GM18951 (cell line): ENCODE data around the gene EIF4G1.
A peak's percentile ranks its signal among the peaks of the same experiment; 100 is the strongest.
"Not testable (repeated sequence)": the region's sequence is repeated elsewhere in the genome, so short reads cannot be mapped to it uniquely, and the experiment has no call there.

Experiments
- POLR2A ChIP-seq: IDR thresholded peaks from 4 replicates; pipeline ENCODE4 v1.6.1; 2011; ENCODE audit warnings: mild to moderate bottlenecking; ENCODE audit not compliant: insufficient read length, insufficient read depth; ENCODE audit errors: extremely low read depth
- in situ Hi-C: fragments of 300-500 bp; cut with MboI; formaldehyde crosslinking; loops from one replicate; pipeline ENCODE4 v1.12.0; 2022; ENCODE audit warnings: low sequenced_read_pairs, mixed read lengths, inconsistent platforms; ENCODE audit not compliant: unreplicated experiment

EIF4G1 gene

DNA sequence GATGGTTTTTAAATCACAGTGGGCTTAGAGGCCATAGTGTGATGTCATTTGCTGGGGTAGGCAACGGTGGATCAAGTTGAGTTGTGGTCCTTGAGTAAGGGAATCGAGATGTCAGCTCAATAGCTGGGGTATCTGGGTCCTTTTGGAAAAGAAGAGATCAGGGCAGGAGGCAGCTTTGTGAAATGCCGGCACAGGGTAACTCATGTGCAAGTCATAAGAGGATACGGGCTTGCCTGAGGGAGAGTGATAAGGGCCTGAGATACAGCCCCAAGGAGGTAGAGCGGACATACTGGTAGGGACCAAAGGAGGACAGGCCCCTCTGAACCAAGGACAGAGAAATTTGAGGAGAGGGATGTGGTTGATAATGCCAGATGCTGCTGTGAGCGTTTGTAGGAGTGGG is 18.8 kb downstream of the EIF4G1 start:
- no peak for TF ChIP-seq POLR2A
- in situ Hi-C loops, result no loop called here

DNA sequence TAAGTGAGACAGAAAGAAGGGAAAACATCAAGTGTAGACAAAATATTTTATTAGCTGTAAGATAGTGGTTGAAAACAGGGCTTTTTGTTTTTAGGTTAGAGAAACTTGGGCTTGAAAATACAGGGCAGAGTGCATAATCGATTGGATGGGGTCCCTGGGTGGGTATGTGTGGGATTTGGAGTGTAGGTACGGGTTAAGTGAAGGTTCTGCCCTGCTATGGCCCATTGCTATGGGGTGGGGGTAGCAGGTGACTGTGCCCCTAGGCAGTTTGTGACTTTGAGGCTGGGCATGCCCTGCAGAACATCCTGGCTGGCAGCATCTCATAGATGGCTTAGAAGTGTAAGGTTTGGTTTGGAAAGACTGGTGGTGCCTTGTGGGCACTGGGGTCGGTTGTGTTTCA is 19.3 kb downstream of the EIF4G1 start:
- in situ Hi-C loops, result no loop called here
- TF ChIP-seq POLR2A, result no peak

DNA sequence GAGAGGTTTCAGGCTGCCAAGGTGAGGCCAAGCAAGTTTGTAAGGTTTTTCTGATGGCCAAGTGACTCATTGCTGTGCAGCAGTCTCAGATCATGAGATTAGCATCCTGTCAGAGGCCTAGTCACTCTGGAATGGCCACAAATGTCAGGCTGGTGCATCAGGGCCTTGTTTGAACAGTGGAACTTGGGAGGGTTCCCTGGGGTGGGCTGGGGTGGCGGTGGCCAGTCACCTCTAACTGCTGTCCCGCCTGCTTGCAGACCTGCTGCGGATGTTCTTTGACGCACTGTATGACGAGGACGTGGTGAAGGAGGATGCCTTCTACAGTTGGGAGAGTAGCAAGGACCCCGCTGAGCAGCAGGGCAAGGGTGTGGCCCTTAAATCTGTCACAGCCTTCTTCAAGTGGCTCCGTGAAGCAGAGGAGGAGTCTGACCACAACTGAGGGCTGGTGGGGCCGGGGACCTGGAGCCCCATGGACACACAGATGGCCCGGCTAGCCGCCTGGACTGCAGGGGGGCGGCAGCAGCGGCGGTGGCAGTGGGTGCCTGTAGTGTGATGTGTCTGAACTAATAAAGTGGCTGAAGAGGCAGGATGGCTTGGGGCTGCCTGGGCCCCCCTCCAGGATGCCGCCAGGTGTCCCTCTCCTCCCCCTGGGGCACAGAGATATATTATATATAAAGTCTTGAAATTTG is 20.2 kb downstream of the EIF4G1 start:
- in situ Hi-C loops, result no loop called here
- no peak for TF ChIP-seq POLR2A

DNA sequence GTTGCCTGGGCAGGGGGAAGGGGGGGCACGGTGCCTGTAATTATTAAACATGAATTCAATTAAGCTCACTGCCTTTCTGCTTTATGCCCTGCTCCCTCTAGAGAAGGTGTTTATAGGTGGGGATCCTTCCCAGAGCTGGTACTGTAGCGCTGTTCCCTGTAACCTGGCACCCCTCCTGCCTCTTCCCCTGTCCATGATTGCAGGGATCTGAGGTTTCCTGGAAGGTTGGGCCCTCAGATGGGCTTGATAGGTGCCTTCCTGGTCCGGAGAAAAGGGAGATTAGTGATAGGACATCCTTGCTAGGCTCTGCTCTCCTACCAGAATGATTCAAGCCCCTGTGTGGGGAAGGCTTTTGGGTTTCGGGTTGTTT is 20.9 kb downstream of the EIF4G1 start:
- no peak for TF ChIP-seq POLR2A
- in situ Hi-C loops, result no loop called here

DNA sequence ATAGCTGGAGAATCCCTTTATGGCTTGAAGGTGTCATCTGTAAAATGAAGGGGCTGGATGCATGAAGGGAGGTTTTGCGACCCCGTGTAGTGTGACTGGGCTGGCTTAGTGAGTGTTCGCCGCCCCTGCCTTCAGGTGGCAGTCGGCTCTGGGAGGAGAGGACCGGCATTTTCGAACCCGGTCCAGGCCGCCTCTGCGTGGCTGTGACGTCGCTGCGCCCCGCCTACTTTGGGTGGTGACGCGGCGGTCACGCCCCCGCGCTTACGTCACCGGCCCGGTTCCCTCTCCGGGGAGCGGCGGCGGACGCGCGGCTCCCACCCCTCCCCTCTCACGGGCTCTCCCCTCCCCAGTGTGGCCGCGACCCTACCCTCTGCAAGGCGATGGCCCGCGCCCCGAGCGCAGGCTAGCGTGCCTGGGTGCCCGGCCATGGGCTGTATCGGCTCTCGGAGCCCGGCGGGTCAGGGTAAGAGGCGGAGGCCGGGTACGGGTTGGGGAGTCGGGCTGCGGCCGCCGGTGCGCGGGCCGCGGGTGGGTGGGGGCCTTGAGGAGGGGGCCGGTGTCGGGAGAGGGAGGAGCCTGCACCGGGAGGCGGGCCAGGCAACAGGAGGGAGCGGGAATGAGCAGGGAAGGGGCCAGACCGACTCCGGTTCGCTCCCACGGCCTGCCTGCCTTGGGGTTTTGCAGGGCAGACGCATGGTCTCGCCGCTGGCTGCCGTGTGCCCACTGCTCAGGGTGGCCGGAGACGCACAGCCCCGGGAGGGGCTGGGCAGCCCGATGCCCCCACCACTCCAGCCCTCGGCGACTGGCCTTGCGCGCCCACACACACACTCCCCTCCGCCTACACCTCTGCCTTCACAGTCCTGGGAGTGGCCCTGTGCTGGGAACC is 21.5 kb downstream of the EIF4G1 start:
- TF ChIP-seq POLR2A, result peak; percentile 52
- in situ Hi-C loops, result no loop called here

DNA sequence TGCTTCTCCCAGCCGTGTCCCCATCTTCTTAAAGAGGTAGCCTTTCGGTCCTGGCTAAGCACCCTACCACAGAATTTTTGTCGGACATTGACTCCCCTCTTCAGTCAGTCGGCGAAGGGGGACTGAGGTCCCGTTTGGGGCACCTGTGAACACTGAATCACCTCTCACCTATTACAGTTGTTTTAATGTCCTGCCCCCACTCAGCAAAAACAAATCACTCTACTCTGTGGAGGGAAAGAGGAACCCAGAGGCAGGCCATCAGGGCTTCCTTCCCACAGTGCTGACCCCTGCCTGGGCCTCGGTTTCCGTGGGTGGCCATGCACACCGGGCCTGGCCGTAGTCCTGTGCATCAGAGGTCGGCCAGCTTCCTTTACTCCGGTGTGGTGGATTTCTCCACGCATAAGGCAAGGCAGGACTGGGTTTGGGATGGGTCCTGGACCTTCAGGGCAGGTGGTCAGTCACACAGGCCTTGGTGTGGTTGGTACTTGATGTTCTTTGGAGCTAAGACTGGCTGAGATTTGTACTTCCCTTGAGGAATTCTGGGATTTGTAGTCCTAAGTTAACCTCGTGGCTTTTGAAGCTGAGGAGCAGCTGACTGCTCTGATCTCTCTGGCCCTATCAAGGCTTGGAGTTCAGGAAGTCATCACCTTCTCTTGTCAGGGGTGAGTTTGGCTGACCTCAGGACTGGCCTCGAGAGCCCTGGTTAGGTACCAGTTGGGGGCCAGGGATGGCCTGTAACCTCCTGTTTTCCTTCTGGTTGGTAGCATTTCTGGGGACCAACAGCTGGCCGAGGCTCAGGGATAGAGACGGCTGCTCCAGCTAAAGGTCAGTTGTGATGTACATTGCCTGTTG is 22.4 kb downstream of the EIF4G1 start:
- TF ChIP-seq POLR2A, result no peak
- in situ Hi-C loops, result no loop called here

DNA sequence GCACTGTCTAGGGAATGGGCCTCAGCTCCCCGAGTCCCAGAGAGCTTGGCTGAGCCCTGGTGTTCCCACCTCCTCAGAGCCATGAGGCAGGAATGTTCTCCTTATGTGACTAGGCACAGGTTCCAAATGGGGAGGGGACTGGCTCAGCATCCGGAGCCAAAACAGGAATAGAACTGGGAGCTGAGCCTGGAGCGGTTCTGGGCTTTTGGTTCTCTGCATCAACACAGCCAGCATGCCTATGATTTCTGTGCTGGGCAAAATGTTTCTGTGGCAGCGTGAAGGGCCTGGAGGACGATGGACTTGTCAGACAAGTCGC is 23.0 kb downstream of the EIF4G1 start, which contains the start of gene FAM131A:
Gene FAM131A, plus strand, starts transcription at position 202 of the 316 bp plus-strand sequence. Its CDS starts 31 bp downstream, at position 233.
- in situ Hi-C loops, result no loop called here
- TF ChIP-seq POLR2A, result no peak

DNA sequence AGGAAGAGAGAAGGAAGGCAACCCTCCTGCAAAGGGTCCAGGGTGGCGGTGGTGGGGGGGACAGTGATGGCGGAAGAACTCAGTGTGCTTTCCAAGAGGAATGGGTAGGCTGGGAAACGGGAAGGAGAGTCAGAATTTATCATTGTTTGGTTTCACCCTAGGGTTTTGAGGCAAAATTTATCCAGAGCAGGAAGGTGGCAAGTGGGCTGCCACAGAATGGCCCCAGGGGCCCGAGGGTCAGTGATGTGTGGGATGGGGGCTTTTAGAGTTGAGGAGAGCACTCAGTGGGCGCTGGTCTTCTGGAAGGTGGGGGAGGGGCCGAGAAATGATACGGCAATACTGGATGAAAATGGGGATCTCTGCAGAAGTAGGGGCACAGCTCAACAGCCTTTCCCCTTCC is 23.6 kb downstream of the EIF4G1 start:
- in situ Hi-C loops, result no loop called here
- no peak for TF ChIP-seq POLR2A

DNA sequence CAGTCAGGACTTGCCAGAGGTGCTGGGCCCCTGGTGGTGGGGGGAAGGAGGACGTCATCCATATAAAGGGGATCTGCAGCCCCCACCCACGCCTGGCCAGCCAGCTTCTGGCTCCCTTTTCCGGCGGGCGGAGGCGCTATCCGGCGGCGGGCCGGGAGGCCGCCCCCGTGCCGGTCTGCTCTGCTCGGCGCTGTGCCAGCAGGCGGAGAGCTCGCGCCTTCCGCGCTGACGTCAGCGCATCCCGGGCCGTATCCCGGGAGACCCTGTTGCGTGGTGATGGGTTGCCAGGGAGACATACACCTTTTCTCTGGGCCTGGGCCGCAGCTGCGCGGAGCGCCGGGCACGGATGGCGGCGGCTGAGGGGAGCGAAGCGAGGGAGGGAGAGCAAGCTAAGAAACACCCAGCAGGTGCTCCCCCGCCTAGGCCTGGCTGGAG is 24.1 kb downstream of the EIF4G1 start:
- in situ Hi-C loops, result no loop called here
- no peak for TF ChIP-seq POLR2A

DNA sequence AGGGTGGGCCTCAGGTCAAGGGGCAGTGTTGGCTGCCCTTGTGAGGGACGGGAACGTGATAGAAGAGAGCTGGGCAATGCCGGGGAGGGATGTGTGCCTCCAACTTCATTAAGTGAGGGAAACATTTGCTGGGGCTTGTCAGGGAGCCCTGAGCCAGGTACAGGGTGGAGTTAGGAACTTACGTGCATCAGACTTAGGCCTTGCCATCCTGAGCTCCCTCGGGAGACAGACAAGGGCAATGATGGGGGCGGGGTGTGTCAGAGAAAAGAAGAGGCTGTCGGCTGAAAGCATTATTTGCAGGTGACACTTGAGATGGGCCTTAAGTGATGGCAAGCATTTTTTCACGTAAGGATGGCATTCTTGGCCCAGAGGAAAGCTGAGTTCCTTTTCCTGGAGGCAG is 24.6 kb downstream of the EIF4G1 start:
- in situ Hi-C loops, result no loop called here
- TF ChIP-seq POLR2A, result no peak

DNA sequence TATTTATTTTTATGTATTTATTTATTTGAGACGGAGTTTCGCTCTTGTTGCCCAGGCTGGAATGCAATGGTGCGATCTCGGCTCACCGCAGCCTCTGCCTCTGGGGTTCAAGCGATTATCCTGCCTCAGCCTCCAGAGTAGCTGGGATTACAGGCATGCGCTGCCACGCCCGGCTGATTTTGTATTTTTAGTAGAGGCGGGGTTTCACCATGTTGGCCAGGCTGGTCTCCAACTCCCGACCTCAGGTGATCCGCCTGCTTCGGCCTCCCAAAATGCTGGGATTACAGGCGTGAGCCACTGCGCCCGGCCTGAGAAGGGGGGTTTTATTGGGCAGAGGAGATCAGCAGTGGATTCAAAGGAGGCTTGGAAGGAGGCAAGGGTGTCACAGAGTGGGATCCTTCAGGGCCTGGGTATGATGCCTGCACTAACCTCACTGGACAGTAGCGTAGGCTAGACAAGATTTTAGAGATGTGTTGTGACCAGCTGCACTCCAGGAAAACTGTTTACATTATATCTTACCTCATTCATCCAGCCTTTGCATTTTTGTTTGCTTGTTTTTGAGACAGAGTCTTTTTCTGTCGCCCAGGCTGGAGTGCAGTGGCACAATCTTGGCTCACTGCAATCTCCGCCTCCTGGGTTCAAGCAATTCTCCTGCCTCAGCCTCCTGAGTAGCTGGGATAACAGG is 25.2 kb downstream of the EIF4G1 start:
- in situ Hi-C loops, result not testable (repeated sequence)

DNA sequence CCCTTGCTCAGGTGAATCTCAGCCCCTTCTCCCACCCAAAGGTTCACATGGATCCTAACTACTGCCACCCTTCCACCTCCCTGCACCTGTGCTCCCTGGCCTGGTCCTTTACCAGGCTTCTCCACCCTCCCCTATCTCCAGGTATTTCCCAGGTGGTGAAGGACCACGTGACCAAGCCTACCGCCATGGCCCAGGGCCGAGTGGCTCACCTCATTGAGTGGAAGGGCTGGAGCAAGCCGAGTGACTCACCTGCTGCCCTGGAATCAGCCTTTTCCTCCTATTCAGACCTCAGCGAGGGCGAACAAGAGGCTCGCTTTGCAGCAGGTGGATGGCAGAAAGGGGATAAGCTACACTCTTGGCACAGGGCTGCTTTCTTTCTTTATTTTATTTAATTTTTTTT is 27.5 kb downstream of the EIF4G1 start:
- no peak for TF ChIP-seq POLR2A
- in situ Hi-C loops, result no loop called here
